D341Med (cell line): ENCODE results near the gene TMA7.

Experiments used
- DNase-seq: peaks from one replicate; pipeline ENCODE4 v3.0.0; 2012; ENCODE audit warnings: low spot score

The TMA7 gene

GRCh38 chr3:48439820-48440589 is at the start of gene TMA7, which contains the start of gene CCDC51:
Gene TMA7, plus strand, starts transcription at chr3:48440257. Its CDS starts 40 bp downstream, at chr3:48440297.
Gene CCDC51, minus strand, starts transcription at chr3:48440119. Its CDS starts 4,991 bp downstream, at chr3:48435128.
- DNase-seq: peak; percentile 96

DNA sequence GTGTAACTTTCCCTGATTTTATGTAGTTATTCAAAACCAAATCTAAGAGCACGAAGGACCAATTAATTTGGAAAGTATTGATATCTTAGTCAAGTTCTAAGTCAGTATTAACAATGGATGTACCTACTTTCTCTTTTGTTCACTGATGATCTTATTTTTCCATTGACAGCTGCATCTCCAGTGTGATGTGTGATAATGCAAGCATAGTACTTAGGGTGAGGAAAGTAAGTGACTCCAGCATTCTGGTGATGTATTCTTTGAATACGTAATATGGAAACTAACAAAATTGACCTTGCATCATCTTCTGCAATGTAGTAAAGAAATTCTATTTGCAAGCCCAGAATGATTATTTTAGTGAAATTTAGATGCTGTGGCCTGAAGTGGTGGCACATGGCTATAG is 45.7 kb upstream of the TMA7 start:
- DNase-seq: no peak

DNA sequence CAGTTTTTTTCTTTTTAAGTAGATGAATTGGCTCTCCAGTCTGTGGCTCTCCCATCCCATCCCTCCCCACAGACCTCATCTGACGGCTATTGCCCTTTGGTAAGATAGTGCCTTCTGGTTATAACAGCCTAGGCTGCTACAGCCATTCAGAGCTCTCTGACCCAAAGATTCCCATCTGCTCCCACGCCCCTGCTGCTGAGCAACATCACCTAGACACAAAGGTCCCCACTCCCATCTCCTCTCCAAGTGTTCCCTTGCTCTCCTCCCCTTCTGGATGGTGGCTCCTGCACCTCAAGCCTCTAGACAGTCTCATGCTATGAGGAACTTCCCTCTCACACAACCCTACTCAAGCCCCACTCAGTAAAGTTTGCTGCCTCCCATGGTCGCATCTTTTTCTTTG is 44.3 kb upstream of the TMA7 start:
- DNase-seq: no peak

GRCh38 chr3:48397767-48398681 is 42.0 kb upstream of the TMA7 start:
- peak; percentile 21 for DNase-seq

DNA sequence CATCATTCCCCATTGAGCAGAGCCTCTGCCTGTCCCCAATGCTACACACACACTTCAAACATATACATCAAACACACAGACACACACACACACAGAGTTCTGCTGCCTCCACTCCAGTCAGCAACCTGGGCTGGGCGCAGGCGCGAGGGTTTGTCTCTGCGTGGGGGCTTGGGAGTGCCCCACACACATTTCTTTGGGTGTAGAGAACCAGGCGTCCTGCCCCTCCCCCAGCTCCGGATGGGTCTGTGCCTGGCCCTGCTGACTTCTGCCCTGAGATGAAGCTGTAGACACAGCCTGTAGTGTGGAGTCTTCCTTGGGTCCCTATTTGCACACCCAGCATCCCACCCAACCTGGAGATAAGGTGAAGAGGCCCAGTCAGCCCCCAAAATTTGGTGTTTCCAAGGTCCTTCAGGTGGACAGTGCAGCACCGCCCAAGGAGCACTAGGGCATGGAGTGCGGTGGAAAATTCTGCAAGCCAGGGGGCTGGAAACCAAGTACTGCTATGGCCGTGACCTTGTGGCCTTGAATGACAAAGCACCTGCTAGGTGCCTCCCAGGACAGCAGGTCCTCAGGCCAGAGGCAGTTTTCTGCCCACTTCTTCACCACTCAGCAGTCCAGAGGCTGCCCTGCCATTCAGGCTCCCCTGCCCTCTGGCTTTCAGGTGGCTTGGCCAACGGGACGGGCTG is 41.2 kb upstream of the TMA7 start:
- no peak for DNase-seq

DNA sequence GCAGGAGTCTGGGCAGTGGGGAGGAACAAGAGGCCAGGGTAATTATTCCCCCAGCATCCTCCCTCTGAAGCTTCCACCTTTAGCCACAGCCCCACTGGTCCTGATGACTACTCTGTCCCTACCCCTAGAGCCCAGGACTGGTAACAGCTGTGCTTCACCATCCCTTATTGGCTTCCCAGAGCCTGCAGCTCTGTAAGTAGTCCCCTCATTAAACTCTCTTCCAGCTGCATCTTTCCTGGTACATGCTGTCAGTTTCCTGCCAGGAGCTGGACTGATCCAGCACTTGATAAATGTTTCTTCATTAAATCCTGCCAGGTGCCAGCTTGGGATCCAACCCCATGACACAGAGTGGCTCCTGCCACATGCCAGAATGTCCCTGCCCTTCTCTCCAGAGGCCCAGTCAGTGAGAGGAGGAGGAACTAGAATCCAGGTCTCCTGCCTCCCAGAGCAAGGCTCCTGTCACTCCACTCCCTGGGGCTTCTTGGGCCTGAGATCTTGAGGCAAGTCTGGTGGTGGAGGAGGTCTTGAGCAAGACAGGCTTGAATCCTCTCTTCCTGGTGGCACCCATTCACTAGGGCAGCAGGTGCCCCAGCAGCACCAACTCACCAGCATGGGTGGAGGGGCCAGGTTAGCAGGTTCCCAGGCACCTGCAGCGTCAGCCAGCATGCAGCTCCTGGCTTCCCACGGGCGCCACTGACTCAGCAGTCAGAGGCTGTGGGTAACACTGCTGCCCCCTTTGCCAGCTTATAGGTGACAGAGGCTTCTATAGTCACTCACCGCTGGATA is 40.5 kb upstream of the TMA7 start:
- peak; percentile 30 for DNase-seq

DNA sequence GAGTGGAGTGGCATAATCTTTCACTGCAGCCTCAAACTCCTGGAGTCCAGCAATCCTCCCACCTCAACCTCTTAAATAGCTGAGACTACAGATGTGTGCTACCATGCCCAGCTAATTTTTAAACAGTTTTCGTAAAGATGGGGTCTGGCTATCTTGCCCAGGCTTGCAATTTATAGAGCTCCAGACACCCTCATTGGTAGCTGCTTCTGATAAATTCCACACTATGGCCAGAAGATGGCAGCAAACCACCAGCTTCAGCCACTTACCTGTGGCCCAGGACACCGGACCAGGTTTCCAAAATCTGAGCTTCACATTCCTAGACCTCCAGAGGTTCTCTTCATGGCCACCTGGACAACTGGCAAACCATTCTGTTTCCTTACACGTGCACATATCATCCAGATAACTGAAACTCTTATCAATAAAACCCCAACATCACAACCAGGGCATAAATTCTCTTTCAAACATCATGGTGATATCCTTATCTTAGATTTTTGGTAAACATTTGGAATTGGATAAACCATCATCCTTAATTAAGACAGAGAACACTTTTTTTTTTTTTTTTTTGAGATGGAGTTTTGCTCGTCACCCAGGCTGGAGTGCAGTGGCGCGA is 39.1 kb upstream of the TMA7 start:
- peak; percentile 79 for DNase-seq

GRCh38 chr3:48401434-48401901 is 38.6 kb upstream of the TMA7 start:
- peak; percentile 22 for DNase-seq

DNA sequence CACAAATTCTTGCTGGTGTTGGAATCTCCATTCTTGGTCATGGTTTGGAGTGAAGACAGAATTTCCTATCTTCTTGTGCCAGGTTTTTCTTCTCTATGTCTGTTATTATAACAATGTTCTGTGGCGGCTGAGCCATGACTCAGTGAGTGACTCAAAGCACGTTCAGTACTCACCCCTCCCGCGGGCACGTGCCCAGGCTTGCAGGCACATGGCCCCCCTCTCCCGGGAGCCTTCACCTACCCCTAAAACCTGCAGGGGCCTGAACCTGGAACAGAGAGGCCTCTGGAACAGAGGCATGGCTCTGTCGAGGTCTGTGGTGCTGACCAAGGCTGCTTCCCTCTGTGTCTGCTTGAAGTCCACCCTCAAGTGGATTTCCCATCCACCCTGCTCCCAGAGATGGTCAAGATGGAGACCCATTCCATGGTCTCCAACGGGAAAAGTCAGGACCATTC is 37.8 kb upstream of the TMA7 start:
- DNase-seq: peak; percentile 24

- DNase-seq: no peak
Observed at GRCh38 chr3:48402907-48403306, 37.1 kb upstream of the TMA7 start.

DNA sequence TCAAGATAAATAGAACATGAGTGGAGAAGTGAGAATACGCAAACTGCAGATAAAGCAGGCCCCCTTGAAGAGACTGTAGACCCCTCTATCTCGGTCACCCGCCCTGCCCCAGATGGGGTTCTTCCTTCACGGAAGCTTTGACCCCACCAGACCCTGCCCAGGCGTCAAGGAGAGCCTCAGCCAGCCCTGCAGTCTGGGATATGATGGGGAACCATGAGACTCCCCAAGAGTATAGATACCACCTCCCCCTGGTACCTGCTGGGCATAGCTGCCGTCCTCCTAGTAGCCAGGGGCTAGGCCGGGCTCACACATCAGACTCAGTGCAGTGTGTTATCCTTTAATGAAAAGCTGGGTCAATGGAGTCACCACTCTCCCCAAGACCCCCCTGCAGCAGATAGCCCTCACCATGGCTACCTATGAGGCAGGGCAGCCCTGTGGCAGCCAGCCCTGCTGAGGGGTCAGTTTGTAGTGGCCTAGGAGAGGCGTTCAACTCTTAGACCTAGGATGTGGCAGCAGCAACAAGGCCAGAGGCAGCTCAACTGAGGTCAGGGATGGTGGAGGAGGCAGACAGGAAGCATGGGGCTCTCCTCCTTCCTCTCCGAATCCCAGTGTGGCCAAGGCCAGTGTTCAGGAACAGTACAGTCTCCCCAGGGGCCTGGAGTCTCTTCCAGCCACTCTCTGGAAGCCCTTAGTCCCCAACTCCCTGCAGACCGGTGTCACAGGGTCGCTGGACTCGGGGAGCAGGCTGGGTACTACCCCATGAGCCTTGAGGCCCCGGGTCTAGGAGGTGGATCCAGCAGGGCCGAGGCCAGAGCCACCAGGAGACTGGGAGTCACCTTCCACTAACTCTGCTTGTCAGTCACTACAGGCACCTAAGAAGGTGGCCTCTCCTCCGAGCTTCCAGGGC is 36.3 kb upstream of the TMA7 start:
- DNase-seq: peak; percentile 16

- peak; percentile 11 for DNase-seq
Observed at GRCh38 chr3:48404440-48405342, 35.4 kb upstream of the TMA7 start.

DNA sequence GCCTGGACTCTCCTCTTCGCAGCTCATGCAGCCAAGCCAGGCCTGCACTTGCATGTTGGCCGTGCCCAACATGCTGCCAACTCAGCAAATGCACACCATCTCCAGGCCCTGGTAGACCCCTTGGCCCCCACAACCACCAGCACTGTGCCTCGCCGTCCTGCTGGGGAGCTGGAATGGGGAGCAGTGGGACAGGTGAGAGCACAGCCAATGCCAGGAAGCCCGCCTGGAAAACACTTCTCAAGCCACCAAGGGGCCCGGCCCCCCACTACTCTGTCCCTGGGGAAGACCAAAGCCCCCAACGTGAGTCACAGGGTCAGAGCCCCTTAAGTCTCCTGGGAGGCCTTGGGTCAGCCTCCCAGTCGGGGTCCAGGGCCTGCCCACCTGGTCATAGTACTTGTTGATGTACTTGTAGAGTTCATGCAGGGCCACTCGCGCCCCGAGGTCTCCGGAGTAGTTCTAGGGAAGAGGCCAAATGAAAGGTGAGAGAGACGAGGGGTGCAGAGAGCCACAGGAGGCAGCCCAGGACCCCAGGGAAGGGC is 34.6 kb upstream of the TMA7 start:
- DNase-seq: peak; percentile 3

DNA sequence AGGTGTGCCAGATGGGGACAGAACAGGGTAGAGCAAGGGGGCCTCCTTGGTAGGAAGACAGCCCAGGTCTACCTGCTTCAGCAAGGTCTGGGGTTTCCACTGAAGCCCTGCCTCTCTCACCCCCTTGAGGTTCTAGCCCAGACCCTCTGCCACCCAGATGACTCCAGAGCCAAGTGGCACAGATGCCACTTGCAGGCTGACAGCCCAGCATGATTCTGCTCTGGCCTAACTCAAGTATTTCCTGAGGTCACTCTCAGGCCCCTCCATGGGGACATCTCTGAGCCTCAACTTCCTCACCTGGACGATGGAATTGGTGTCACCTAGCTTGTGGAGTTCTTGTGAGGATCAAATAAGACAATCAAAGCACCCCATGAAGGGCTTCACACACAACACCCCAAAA is 34.1 kb upstream of the TMA7 start:
- DNase-seq: peak; percentile 9

DNA sequence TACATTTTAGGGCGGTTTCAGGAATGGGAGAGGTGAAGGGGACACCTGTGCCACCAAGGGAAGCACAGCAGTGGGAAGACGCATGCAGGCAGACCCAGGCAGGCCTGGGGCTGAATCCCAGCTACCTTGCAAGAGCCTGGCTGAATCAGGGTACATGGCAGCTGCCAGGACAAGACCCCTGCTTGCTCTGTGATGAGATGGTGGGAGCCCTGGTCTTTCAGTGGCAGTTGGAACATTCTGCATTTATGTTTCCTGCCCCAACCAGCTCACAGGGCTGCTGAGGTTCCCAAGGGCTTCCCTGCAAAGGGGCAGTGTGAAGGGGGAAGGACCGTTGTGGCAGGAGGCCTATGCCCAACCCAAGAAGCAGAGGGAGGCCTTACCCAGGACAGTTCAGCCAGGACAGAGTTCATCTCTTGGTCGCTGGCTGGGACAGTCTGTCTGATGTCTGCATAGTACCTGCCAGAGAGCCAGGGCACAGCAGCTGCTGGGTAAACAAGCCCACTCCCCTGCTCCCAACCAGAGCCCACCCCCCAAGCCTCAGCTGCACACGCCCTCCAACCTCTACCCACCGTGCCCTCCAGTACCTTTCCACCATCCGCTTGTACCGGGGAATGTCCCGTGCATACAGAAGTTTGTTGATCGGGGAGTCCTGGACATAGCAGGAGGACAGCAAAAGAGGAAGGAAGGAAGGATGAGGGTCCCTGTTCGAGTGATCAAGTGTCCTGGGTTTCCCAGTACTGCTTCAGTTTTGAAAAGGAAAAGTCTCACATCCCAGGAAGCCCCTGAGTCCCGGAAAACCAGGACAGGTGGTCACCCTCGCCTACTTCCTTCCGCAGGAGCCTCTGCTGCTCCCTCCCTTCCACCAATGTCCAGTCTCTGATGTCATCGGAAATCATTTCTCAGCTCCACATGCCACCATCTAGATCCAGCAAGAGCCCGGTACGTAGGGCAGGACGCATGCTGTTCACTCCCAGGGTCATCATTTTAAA is 33.3 kb upstream of the TMA7 start:
- DNase-seq: peak; percentile 14

DNA sequence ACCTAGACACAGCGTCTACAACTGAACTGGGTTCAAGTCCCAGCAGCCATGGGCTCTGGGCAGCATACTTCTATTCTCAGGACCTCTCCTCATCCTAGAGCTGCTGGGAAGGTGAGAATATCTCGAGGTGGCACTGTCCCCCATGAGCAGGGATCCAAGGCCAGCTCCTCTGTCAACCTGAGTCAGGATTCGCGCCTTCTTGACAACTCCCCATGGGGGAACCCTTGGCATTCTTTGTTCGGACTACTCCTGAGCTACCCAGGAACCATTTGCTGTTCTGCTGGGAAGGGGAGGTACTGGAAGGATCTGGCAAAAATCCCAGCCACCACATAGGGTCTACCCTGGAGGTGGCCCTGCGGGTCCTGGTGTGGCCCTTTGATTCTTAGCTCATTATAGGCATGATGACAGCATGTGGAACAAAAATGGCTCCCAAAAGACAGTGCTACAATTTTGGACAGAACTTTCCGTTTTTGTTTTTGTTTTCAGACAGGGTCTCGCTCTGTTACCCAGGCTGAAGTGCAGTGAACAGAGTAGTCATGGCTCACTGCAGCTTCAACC is 32.4 kb upstream of the TMA7 start:
- peak; percentile 18 for DNase-seq

DNA sequence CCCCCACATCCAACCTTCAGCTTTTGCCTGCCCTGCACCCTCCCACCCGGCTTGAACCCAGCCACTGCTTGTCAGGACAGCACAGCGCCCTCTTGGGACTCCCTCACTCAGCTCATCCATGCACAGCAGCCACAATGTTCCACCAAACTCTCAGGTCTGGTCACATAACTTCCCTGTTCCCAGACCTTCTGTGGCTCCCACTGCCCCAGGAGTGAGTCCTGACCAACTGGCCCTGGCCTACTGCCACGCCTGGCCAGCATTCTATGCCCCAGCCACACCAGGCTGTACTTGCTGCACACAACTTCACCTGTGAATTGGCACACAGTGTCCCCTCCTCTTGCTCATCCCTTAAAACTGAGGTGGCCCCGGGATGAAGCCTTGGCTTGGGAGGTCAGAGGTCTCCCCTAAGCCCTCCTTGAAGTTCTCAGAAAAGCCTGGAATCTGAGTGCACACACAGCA is 31.2 kb upstream of the TMA7 start:
- DNase-seq: peak; percentile 26
